Measurements from ENCODE around the gene HOMER1. TPM values are rescaled to one million over a fixed set of nuclear protein-coding genes. Genes with fewer than 3 reads are reported as not detected.

The HOMER1 gene
- total RNA-seq, 2 experiments from 2014 or later = 11.4 to 13.7 TPM

DNA sequence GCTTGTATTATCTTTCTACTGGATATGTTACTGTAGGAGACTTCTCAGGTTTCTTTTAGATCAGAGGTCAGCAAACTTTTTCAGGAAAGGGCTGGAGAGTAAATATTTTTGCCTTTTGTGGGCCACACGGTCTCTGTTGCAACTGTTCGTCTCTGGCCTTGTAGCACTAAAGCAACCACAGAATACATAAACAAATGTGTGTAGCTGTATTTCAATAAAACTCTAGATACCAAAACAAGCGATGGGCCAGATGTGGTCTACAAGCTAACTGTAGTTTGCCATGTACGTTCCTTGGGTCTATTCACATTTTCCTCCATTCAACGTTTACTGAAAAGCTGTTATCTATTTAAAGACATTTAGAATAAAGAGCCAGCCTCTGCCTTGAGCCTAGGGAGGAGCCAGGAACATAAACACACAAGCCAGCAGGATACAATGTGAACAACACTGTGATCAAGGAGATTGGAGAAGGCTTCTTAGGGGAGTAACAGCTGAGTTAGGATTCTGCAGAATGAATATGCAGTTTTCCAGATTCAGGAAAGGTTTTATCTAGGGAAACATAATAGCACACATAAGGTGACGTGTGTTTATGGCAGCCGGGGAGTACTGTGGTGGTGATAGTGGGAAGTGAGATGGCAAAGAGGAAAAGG is 33.0 kb upstream of the HOMER1 start:
- TF ChIP-seq, protein P1, sequence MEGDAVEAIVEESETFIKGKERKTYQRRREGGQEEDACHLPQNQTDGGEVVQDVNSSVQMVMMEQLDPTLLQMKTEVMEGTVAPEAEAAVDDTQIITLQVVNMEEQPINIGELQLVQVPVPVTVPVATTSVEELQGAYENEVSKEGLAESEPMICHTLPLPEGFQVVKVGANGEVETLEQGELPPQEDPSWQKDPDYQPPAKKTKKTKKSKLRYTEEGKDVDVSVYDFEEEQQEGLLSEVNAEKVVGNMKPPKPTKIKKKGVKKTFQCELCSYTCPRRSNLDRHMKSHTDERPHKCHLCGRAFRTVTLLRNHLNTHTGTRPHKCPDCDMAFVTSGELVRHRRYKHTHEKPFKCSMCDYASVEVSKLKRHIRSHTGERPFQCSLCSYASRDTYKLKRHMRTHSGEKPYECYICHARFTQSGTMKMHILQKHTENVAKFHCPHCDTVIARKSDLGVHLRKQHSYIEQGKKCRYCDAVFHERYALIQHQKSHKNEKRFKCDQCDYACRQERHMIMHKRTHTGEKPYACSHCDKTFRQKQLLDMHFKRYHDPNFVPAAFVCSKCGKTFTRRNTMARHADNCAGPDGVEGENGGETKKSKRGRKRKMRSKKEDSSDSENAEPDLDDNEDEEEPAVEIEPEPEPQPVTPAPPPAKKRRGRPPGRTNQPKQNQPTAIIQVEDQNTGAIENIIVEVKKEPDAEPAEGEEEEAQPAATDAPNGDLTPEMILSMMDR (IDR thresholded peaks at IDR 0.05) = no peak
- POLR2A ChIA-PET = no interaction called here

DNA sequence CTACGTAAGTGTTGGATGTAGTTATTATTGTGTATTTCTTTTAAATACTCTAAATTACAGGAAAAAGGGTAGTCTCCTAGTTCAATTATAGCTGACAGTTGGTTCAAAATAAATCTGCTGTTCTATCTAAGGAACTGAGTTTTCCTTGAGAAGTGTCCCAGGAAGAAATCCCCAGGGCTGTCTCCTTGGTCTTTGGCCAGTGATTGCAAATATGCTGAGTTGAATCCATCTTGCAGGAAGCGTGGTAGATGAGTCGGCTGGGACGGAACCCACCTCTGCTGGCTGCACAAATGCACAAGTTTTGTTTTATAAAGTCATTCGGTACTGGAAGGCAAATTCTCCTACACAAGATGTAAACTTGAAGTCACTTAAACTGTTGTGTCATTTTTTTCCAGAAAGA is 30.2 kb upstream of the HOMER1 start:
- ChIA-PET CTCF (no interaction called here), POLR2A (no interaction called here)
- Mint-ChIP-seq H3K27me3 (no peaks in the 10 kb centered on the region), H3K9me3 (no peaks in the 10 kb centered on the region), H3K36me3 (ENCODE audit: low read depth) (no peaks in the 10 kb centered on the region), H3K4me1 (ENCODE audit: low read depth) (no peaks in the 10 kb centered on the region), H3K27ac (no peak overlapping the region), H3K4me3 (no peak overlapping the region)
- no peak for DNase-seq
- ATAC-seq = no peak
- intact Hi-C loops (cut with micrococcal nuclease) = no loop called here
- TF ChIP-seq, protein P1 (IDR thresholded peaks at IDR 0.05) = no peak

More for the DNA sequence above, 33.0 kb upstream of the HOMER1 start:
- Mint-ChIP-seq H3K9me3 (peaks cover 2% of the 10 kb centered on the region), H3K27ac (no peak overlapping the region), H3K4me3 (no peak overlapping the region), H3K36me3 (ENCODE audit: low read depth) (no peaks in the 10 kb centered on the region), H3K4me1 (ENCODE audit: low read depth) (no peaks in the 10 kb centered on the region), H3K27me3 (no peaks in the 10 kb centered on the region)
- DNase-seq (no peak), ATAC-seq (no peak)
- CTCF ChIA-PET = interaction anchor here (0.8 kb wide), 1 partner anchor 260 kb away, joined by 3 read pairs; no protein-coding TSS in a partner anchor
- intact Hi-C loops (cut with micrococcal nuclease) = no loop called here

GRCh38 chr5:79540939-79541338 is 27.0 kb upstream of the HOMER1 start:
- CTCF ChIA-PET = interaction anchor here (0.8 to 1.5 kb wide), 5 partner anchors 10 to 408 kb away, joined by 3 to 4 read pairs (median 3); no protein-coding TSS in a partner anchor
- TF ChIP-seq, protein P1 (IDR thresholded peaks at IDR 0.05) = no peak
- Mint-ChIP-seq H3K27me3 (no peaks in the 10 kb centered on the region), H3K4me3 (no peak overlapping the region), H3K4me1 (ENCODE audit: low read depth) (no peaks in the 10 kb centered on the region), H3K36me3 (ENCODE audit: low read depth) (no peaks in the 10 kb centered on the region), H3K27ac (no peak overlapping the region), H3K9me3 (no peaks in the 10 kb centered on the region)
- intact Hi-C loops (cut with micrococcal nuclease) = no loop called here
- POLR2A ChIA-PET = no interaction called here
- DNase-seq (no peak), ATAC-seq (no peak)

GRCh38 chr5:79536193-79536906 is 22.4 kb upstream of the HOMER1 start:
- H3K9me3 Mint-ChIP-seq = no peaks in the 10 kb centered on the region
- POLR2A ChIA-PET = no interaction called here
- CTCF ChIA-PET = interaction anchor here (0.8 to 2.0 kb wide), 6 partner anchors 18 to 511 kb away, joined by 3 to 10 read pairs (median 4); no protein-coding TSS in a partner anchor
- no peak overlapping the region for H3K4me3 Mint-ChIP-seq
- no peaks in the 10 kb centered on the region for H3K36me3 Mint-ChIP-seq (ENCODE audit: low read depth)
- H3K27ac Mint-ChIP-seq = no peak overlapping the region
- no peak for DNase-seq
- H3K27me3 Mint-ChIP-seq = no peaks in the 10 kb centered on the region
- H3K4me1 Mint-ChIP-seq (ENCODE audit: low read depth) = no peaks in the 10 kb centered on the region
- TF ChIP-seq, protein P1 (IDR thresholded peaks at IDR 0.05) = no peak
- no peak for ATAC-seq
- intact Hi-C loops (cut with micrococcal nuclease) = no loop called here

Data from activated CD8-positive, alpha-beta T cell treated with anti-CD3 and anti-CD28 coated beads for 36 hours (primary cell).